Measurements from ENCODE around the gene TPK1.

TPK1 gene

DNA sequence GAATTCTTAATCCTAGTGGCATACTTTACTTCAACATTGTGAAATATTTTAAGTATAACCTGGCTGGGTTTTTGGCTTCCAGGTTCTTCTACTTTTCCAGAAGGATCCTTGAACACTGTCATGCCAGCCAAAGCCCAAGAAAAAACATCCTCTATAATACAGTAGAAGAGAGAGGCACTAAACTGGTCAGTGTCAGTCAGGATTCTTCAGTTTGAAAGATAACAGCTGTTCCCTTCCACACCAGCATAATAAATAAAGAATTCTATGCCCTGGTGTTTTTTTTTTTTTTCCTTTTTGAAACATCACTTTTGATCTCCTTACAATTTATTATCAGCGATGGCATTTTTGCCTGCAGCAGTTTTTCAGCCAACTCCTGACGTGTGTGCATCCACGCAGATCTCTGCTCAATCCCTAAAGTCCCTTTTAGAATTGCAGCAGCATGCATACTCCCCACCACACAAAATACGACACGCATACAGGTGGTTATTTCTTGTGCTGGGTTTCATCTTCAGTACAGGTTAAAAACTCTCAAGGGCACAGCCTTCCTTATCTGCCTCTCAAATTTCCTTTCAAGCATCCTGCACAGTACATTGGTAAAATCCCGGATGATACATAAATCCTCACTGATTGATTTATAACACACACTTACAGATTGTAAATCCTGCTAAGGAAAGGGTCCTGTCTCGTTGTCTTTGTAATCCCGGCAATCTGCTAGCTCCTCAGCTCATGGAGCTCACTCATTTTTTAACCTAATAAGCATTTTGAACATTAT lies 100.2 kb downstream of the TPK1 start:
- Histone ChIP-seq H3K79me2 (no peaks in the 10 kb centered on the region), H3K4me2 (ENCODE audit: low read length) (no peak overlapping the region), H3K9ac (no peak overlapping the region), H3K4me3 (ENCODE audit: low read depth, low read length) (no peak overlapping the region), H2AFZ (no peak overlapping the region), H3K27me3 (ENCODE audit: control insufficient read depth, insufficient read depth, low read length) (no peaks in the 10 kb centered on the region), H3K9me3 (ENCODE audit: control insufficient read depth, low read length) (no peaks in the 10 kb centered on the region), H3K4me1 (no peaks in the 10 kb centered on the region), H3K36me3 (ENCODE audit: control insufficient read depth, insufficient read depth, low read length) (no peaks in the 10 kb centered on the region), H3K27ac (no peak overlapping the region)
- TF ChIP-seq, protein P1, sequence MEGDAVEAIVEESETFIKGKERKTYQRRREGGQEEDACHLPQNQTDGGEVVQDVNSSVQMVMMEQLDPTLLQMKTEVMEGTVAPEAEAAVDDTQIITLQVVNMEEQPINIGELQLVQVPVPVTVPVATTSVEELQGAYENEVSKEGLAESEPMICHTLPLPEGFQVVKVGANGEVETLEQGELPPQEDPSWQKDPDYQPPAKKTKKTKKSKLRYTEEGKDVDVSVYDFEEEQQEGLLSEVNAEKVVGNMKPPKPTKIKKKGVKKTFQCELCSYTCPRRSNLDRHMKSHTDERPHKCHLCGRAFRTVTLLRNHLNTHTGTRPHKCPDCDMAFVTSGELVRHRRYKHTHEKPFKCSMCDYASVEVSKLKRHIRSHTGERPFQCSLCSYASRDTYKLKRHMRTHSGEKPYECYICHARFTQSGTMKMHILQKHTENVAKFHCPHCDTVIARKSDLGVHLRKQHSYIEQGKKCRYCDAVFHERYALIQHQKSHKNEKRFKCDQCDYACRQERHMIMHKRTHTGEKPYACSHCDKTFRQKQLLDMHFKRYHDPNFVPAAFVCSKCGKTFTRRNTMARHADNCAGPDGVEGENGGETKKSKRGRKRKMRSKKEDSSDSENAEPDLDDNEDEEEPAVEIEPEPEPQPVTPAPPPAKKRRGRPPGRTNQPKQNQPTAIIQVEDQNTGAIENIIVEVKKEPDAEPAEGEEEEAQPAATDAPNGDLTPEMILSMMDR (IDR thresholded peaks at IDR 0.05): no peak

GRCh38 chr7:144731661-144732351 lies 104.0 kb downstream of the TPK1 start:
- Histone ChIP-seq H3K4me1 (no peaks in the 10 kb centered on the region), H3K4me3 (ENCODE audit: low read depth, low read length) (no peak overlapping the region), H3K27me3 (ENCODE audit: control insufficient read depth, insufficient read depth, low read length) (no peaks in the 10 kb centered on the region), H3K4me2 (ENCODE audit: low read length) (no peak overlapping the region), H3K27ac (no peak overlapping the region), H3K9me3 (ENCODE audit: control insufficient read depth, low read length) (no peaks in the 10 kb centered on the region), H3K9ac (no peak overlapping the region), H3K79me2 (no peaks in the 10 kb centered on the region), H2AFZ (no peak overlapping the region), H3K36me3 (ENCODE audit: control insufficient read depth, insufficient read depth, low read length) (no peaks in the 10 kb centered on the region)
- TF ChIP-seq, protein P1 (IDR thresholded peaks at IDR 0.05): no peak

DNA sequence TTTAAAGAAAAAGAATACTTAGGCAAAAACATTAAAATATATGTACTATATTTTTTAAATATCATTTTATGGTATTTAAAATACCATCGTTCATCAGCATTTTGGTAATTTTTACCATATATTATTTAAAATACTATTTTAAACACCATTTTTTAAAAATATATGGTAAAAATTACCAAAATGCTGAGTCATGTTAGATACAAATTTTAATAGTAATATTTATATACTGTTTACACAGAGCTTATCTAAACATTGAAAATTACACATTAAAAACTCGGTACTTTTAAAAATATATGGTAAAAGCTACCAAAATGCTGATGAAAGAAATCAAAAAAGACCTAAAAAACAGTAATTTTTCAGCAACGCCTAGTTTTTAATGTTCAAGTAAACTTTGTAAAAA lies 105.6 kb downstream of the TPK1 start:
- TF ChIP-seq, protein P1 (IDR thresholded peaks at IDR 0.05): no peak
- Histone ChIP-seq H3K9me3 (ENCODE audit: control insufficient read depth, low read length) (no peaks in the 10 kb centered on the region), H3K4me1 (no peaks in the 10 kb centered on the region), H3K27ac (no peak overlapping the region), H2AFZ (no peak overlapping the region), H3K4me3 (ENCODE audit: low read depth, low read length) (no peak overlapping the region), H3K36me3 (ENCODE audit: control insufficient read depth, insufficient read depth, low read length) (no peaks in the 10 kb centered on the region), H3K4me2 (ENCODE audit: low read length) (no peak overlapping the region), H3K79me2 (no peaks in the 10 kb centered on the region), H3K9ac (no peak overlapping the region), H3K27me3 (ENCODE audit: control insufficient read depth, insufficient read depth, low read length) (no peaks in the 10 kb centered on the region)

DNA sequence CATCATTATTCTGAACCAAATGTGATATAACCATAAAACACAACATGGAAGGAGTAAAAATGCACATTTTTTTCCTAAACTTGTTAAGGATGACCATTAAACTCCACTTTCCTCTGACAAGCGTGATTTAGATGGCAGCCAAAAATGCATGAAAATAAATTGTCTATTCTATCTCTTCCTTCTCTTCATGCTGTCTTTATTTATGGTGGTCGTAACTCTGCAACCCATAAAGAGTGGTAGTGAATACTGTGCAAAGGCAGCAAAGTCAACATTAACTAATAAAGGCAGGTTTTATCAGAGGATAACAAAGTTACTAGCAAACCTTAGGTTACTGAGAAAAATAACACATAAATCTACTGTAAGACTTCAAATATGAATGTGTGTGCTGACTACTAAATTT lies 106.6 kb downstream of the TPK1 start:
- Histone ChIP-seq H2AFZ (no peak overlapping the region), H3K9me3 (ENCODE audit: control insufficient read depth, low read length) (no peaks in the 10 kb centered on the region), H3K27ac (no peak overlapping the region), H3K4me1 (no peaks in the 10 kb centered on the region), H3K9ac (no peak overlapping the region), H3K27me3 (ENCODE audit: control insufficient read depth, insufficient read depth, low read length) (no peaks in the 10 kb centered on the region), H3K36me3 (ENCODE audit: control insufficient read depth, insufficient read depth, low read length) (no peaks in the 10 kb centered on the region), H3K79me2 (no peaks in the 10 kb centered on the region), H3K4me3 (ENCODE audit: low read depth, low read length) (no peak overlapping the region), H3K4me2 (ENCODE audit: low read length) (no peak overlapping the region)
- TF ChIP-seq, protein P1 (IDR thresholded peaks at IDR 0.05): no peak
